Thyroid gland (tissue), 4 donors: ENCODE data around the gene EML6. TPM values are rescaled to one million over a fixed set of nuclear protein-coding genes. Genes with fewer than 3 reads are reported as not detected.
"Not testable (repeated sequence)": the region's sequence is repeated elsewhere in the genome, so short reads cannot be mapped to it uniquely, and the experiment has no call there.

ENCODE experiments used
- DNase-seq, 2 donors: peaks; one replicate each; pipeline ENCODE4 v3.0.0-alpha.2; 2019
- H3K27ac ChIP-seq, 3 donors: fragments of 200-600 bp; sonication (generic); 1 replicate in 2 of 3; 2 replicates in 1 of 3; pipeline ENCODE4 v1.5.1; 2016 to 2019; ENCODE audit warnings: mild to moderate bottlenecking in 1 of 3, moderate library complexity in 1 of 3
- H3K27me3 ChIP-seq: fragments of 200-600 bp; sonication (generic); one replicate; pipeline ENCODE4 v1.5.1; 2019
- H3K36me3 ChIP-seq, 2 donors: fragments of 200-600 bp; sonication (generic); one replicate each; pipeline ENCODE4 v1.5.1; 2016 to 2019
- H3K4me1 ChIP-seq, 2 donors: fragments of 200-600 bp; sonication (generic); one replicate each; pipeline ENCODE4 v1.5.1; 2017 to 2019
- H3K4me3 ChIP-seq, 3 donors: fragments of 200-600 bp; sonication (generic); replicated peaks in 1 of 3; 1 replicate in 2 of 3; 2 replicates in 1 of 3; pipeline ENCODE4 v1.5.1; 2016; ENCODE audit warnings: mild to moderate bottlenecking in 1 of 3
- H3K9me3 ChIP-seq: fragments of 200-600 bp; sonication (generic); one replicate; pipeline ENCODE4 v1.5.1; 2017
- POLR2A ChIP-seq, 2 donors: fragments of 450-650 bp; IDR thresholded peaks; one replicate each; pipeline ENCODE4 v1.6.1; 2017; ENCODE audit warnings: antibody characterized with exemption in 2 of 2, mild to moderate bottlenecking in 2 of 2, moderate library complexity in 1 of 2
- WGBS, 2 donors: methylation state at CpG; one replicate each; pipeline ENCODE4 v1.1.5; 2017; 5-methylcytosine and 5-hydroxymethylcytosine counted together
- intact Hi-C: fragments of 100-400 bp; cut with DNase I; formaldehyde crosslinking; loops from one replicate; pipeline ENCODE4 v1.15.1; 2023
- total RNA-seq, 4 donors: library from RNA; depleted of rRNA; stranded (reverse); fragments of >200 nt; gene quantifications; one replicate each; pipeline ENCODE4 v1.2.3, GENCODE V29; 2016
- TF ChIP-seq, protein P1 (sequence below), 6 experiments: fragments of 200-600 bp in 3 of 6; fragments of 450-650 bp in 3 of 6; sonication (generic) in 3 of 6; IDR thresholded peaks; one replicate each; pipeline ENCODE4 v1.5.1; 2016 to 2019; ENCODE audit warnings: antibody characterized with exemption in 6 of 6, mild to moderate bottlenecking in 2 of 6, inconsistent platforms in 1 of 6, moderate library complexity in 1 of 6

The EML6 gene
- total RNA-seq, 4 donors from 2014 or later, result 5.6 to 24.8 (median 20.3) TPM

GRCh38 chr2:54697934-54698333 lies 25.5 kb upstream of the EML6 start:
- Histone ChIP-seq H3K27ac (no peak overlapping the region), H3K4me3 (no peak overlapping the region), H3K27me3 (no peaks in the 10 kb centered on the region), H3K36me3 (no peaks in the 10 kb centered on the region), H3K9me3 (no peaks in the 10 kb centered on the region), H3K4me1 (peaks cover 3 to 10% of the 10 kb centered on the region in 2 donors)
- no peak for TF ChIP-seq POLR2A (IDR thresholded peaks at IDR 0.05)
- TF ChIP-seq, protein P1, sequence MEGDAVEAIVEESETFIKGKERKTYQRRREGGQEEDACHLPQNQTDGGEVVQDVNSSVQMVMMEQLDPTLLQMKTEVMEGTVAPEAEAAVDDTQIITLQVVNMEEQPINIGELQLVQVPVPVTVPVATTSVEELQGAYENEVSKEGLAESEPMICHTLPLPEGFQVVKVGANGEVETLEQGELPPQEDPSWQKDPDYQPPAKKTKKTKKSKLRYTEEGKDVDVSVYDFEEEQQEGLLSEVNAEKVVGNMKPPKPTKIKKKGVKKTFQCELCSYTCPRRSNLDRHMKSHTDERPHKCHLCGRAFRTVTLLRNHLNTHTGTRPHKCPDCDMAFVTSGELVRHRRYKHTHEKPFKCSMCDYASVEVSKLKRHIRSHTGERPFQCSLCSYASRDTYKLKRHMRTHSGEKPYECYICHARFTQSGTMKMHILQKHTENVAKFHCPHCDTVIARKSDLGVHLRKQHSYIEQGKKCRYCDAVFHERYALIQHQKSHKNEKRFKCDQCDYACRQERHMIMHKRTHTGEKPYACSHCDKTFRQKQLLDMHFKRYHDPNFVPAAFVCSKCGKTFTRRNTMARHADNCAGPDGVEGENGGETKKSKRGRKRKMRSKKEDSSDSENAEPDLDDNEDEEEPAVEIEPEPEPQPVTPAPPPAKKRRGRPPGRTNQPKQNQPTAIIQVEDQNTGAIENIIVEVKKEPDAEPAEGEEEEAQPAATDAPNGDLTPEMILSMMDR (IDR thresholded peaks at IDR 0.05), result no peak
- WGBS, 2 donors, result 86 to 94% methylated on average over 1 of the region's 1 CpG
- DNase-seq, result no peak
- intact Hi-C loops, result no loop called here

- H3K9me3 ChIP-seq, H3K4me1 ChIP-seq, H3K27me3 ChIP-seq, DNase-seq, H3K27ac ChIP-seq, H3K4me3 ChIP-seq, intact Hi-C loops, H3K36me3 ChIP-seq: not testable (repeated sequence)
- 83 to 86% methylated on average over 5 of the region's 37 CpGs for WGBS, 2 donors
Observed at GRCh38 chr2:54698926-54699325, 24.5 kb upstream of the EML6 start.

DNA sequence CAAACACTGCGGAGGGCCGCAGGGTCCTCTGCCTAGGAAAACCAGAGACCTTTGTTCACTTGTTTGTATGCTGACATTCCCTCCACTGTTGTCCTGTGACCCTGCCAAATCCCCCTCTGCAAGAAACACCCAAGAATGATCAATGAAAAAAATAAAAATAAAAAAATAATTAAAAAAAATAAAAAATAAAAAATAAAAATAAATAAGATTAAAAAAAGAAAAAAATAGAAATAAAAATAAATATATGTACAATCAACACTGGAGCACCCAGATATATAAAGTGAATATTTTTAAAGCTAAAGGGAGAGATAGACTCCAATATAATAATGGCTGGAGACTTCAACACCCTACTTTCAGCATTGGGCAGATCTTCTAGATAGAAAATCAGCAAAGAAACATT lies 23.8 kb upstream of the EML6 start:
- TF ChIP-seq, protein P1 (IDR thresholded peaks at IDR 0.05), result no peak
- no peak for TF ChIP-seq POLR2A (IDR thresholded peaks at IDR 0.05)
- Histone ChIP-seq H3K36me3 (no peaks in the 10 kb centered on the region), H3K27ac (no peak overlapping the region), H3K27me3 (no peaks in the 10 kb centered on the region), H3K4me3 (no peak overlapping the region), H3K4me1 (peaks cover 3% of the 10 kb centered on the region in 2 donors), H3K9me3 (no peaks in the 10 kb centered on the region)
- intact Hi-C loops, result loop anchor here (5.0 to 10.0 kb wide), 3 partner anchors 32 to 522 kb away; no protein-coding TSS in a partner anchor
- WGBS, 2 donors, result 40 to 42% methylated on average over 2 of the region's 2 CpGs
- DNase-seq, result no peak

DNA sequence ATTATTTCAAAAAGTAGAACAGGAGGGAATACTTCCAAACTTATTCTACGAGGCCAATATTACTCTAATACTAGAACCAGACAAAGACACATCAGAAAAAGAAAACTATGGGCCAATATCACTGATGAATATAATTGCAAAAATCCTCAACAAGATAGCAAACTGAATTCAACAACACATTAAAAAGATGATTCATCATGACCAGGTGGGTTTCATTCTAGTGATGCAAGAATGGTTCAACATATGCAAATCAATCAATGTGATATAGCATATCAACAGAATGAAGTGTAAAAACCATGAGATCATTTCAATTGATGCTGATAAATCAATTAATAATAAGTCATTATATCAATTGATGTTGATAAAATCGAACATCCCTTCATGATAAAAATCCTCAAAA lies 22.4 kb upstream of the EML6 start:
- H3K4me3 ChIP-seq, result no peak overlapping the region
- H3K36me3 ChIP-seq, result no peaks in the 10 kb centered on the region
- H3K9me3 ChIP-seq, result no peaks in the 10 kb centered on the region
- peaks cover 3% of the 10 kb centered on the region in 2 donors for H3K4me1 ChIP-seq
- 89 to 92% methylated on average over 2 of the region's 2 CpGs for WGBS, 2 donors
- TF ChIP-seq, protein P1 (IDR thresholded peaks at IDR 0.05), result no peak
- TF ChIP-seq POLR2A (IDR thresholded peaks at IDR 0.05), result no peak
- intact Hi-C loops, result loop anchor here (5.0 to 10.0 kb wide), 3 partner anchors 34 to 524 kb away; no protein-coding TSS in a partner anchor
- H3K27ac ChIP-seq, result no peak overlapping the region
- no peak for DNase-seq
- no peaks in the 10 kb centered on the region for H3K27me3 ChIP-seq

- TF ChIP-seq POLR2A (IDR thresholded peaks at IDR 0.05), result no peak
- TF ChIP-seq, protein P1 (IDR thresholded peaks at IDR 0.05), result no peak
- Histone ChIP-seq H3K4me1 (peaks cover 11% of the 10 kb centered on the region in 2 donors), H3K9me3 (no peaks in the 10 kb centered on the region), H3K4me3 (no peak overlapping the region), H3K27ac (peak overlapping the region in 2 of 3 donors; percentile 6 to 9), H3K27me3 (no peaks in the 10 kb centered on the region), H3K36me3 (no peaks in the 10 kb centered on the region)
- no peak for DNase-seq
- intact Hi-C loops, result loop anchor here (5.0 to 10.0 kb wide), 3 partner anchors 37 to 527 kb away; no protein-coding TSS in a partner anchor
- 90 to 97% methylated on average over 1 of the region's 1 CpG for WGBS, 2 donors
Observed at GRCh38 chr2:54704238-54704637, 19.2 kb upstream of the EML6 start.
